ENCODE results near the gene GRAMD1A. TPM values are rescaled to one million over a fixed set of nuclear protein-coding genes. Genes with fewer than 3 reads are reported as not detected.

The GRAMD1A gene
- total RNA-seq, 1 experiment from 2014 or later, result 32.8 TPM

DNA sequence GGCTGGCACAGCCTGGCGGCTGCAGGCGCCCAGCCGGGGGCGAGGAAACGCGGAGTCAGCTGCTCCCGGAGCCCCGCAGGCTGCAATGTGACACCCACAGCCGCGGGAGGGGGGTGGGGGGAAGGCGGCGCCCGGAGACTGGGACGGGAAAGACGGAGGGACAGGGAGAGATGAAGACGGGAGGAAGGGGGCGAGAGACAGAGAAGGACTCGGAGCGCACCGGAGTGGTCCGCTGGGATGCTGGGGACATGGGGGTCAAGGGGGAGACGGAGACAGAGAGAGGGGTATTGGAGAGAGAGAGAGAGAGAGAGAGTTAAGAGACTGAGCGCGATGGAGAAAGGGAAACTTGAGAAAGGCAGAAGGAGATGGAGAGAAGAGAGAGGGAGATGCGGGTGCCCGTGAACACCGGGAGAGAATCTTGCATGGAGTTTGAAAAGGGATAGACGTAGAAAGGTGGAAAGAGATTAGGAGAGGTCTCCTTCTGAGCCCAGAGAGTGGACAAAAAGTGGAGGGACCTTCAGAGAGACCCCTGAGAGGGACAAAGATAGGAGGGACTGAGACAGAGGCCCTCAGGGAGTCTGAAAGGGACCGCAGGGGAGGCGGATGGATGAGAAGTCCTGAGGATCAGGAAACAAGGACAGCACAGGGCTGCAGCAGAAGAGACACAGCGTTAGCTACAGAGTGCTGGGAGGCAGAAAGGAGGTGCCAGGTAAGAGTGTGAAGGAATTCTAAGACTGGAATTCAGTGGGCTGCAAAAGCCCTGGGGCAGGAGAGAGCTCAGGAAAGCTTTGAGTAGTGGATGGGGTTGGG is 31.2 kb downstream of the GRAMD1A start:
- H3K4me1 ChIP-seq (ENCODE audit: insufficient read depth, low read length), result 0 out of 2 replicates have a peak, but pooled peaks cover 4% of the 10 kb centered on the region
- no peaks in the 10 kb centered on the region for H3K79me2 ChIP-seq (ENCODE audit: low read length)
- peaks cover 3% of the 10 kb centered on the region; the same call in 1 of the 2 replicates for H3K36me3 ChIP-seq (ENCODE audit: low read depth, low read length)
- H3K4me3 ChIP-seq (ENCODE audit: low read length), result peak overlapping the region; percentile 63
- no peak overlapping the region for H3K27ac ChIP-seq (ENCODE audit: low read length)
- peak; percentile 47 for ATAC-seq
- CTCF ChIA-PET, result no interaction called here
- no peak overlapping the region for H3K9ac ChIP-seq (ENCODE audit: low read length)
- peak; percentile 30 for DNase-seq
- H3F3A ChIP-seq (ENCODE audit: low read length, unreplicated experiment), result no peaks in the 10 kb centered on the region
- no peaks in the 10 kb centered on the region for H3K27me3 ChIP-seq (ENCODE audit: low read length)
- intact Hi-C loops (cut with micrococcal nuclease), result no loop called here
- peak overlapping the region; percentile 82 for H3K4me2 ChIP-seq (ENCODE audit: low read length)
- TF ChIP-seq, protein P1, sequence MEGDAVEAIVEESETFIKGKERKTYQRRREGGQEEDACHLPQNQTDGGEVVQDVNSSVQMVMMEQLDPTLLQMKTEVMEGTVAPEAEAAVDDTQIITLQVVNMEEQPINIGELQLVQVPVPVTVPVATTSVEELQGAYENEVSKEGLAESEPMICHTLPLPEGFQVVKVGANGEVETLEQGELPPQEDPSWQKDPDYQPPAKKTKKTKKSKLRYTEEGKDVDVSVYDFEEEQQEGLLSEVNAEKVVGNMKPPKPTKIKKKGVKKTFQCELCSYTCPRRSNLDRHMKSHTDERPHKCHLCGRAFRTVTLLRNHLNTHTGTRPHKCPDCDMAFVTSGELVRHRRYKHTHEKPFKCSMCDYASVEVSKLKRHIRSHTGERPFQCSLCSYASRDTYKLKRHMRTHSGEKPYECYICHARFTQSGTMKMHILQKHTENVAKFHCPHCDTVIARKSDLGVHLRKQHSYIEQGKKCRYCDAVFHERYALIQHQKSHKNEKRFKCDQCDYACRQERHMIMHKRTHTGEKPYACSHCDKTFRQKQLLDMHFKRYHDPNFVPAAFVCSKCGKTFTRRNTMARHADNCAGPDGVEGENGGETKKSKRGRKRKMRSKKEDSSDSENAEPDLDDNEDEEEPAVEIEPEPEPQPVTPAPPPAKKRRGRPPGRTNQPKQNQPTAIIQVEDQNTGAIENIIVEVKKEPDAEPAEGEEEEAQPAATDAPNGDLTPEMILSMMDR (conservative IDR thresholded peaks at IDR 0.05; ENCODE audit: low read depth, low read length), result no peak
- TF ChIP-seq EZH2 (IDR thresholded peaks at IDR 0.05; ENCODE audit: low read length, unreplicated experiment) (no peak), EZH2phosphoT487 (IDR thresholded peaks at IDR 0.05; ENCODE audit: borderline replicate concordance, low read length) (no peak)
- BruUV-seq (replicated peaks), result no TSS peak
- H2AFZ ChIP-seq (ENCODE audit: low read length), result peak overlapping the region; percentile 72
- H3K9me3 ChIP-seq (ENCODE audit: low read length), result no peaks in the 10 kb centered on the region
- H4K20me1 ChIP-seq (ENCODE audit: low read length), result no peaks in the 10 kb centered on the region
- POLR2A ChIA-PET (ENCODE audit: unreplicated experiment), result no interaction called here
- no peaks in the 10 kb centered on the region for H3K9me2 ChIP-seq (replicated peaks; ENCODE audit: low read length)

DNA sequence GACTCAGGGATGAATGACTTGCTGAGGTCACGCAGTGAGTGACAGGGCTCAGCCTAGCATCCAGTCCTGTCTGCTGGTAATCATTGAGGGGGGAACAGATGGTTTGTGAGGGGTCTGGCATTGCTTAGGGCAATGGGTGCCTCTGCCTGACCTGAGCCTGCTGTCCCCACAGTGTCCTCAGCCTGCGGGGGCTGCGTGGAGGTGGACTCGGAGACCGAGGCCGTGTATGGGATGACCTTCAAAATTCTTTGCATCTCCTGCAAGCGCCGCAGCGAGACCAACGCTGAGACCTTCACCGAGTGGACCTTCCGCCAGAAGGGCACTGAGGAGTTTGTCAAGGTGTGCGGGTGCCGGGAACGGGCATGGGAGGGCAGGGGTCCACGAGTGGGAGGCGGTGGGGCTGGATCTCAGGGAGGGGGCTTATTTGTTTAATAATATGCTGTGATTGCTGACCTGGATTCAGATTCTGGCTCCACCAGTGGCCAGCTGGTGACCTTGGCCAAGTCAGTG is 32.3 kb downstream of the GRAMD1A start:
- Histone ChIP-seq H3K9me3 (ENCODE audit: low read length) (no peaks in the 10 kb centered on the region), H3K4me1 (ENCODE audit: insufficient read depth, low read length) (0 out of 2 replicates have a peak, but pooled peaks cover 4% of the 10 kb centered on the region), H3F3A (ENCODE audit: low read length, unreplicated experiment) (no peaks in the 10 kb centered on the region), H3K4me3 (ENCODE audit: low read length) (no peak overlapping the region), H3K27ac (ENCODE audit: low read length) (no peak overlapping the region), H3K9ac (ENCODE audit: low read length) (no peak overlapping the region), H2AFZ (ENCODE audit: low read length) (no peak overlapping the region), H3K79me2 (ENCODE audit: low read length) (no peaks in the 10 kb centered on the region), H3K27me3 (ENCODE audit: low read length) (no peaks in the 10 kb centered on the region), H3K9me2 (replicated peaks; ENCODE audit: low read length) (no peaks in the 10 kb centered on the region), H3K4me2 (ENCODE audit: low read length) (no peak overlapping the region), H3K36me3 (ENCODE audit: low read depth, low read length) (peaks cover 3% of the 10 kb centered on the region; the same call in 1 of the 2 replicates), H4K20me1 (ENCODE audit: low read length) (no peaks in the 10 kb centered on the region)
- intact Hi-C loops (cut with micrococcal nuclease), result no loop called here
- ATAC-seq (no peak), DNase-seq (no peak)
- POLR2A ChIA-PET (ENCODE audit: unreplicated experiment), result no interaction called here
- CTCF ChIA-PET, result no interaction called here
- BruUV-seq (replicated peaks), result no TSS peak
- TF ChIP-seq EZH2phosphoT487 (IDR thresholded peaks at IDR 0.05; ENCODE audit: borderline replicate concordance, low read length) (no peak), EZH2 (IDR thresholded peaks at IDR 0.05; ENCODE audit: low read length, unreplicated experiment) (no peak)
- TF ChIP-seq, protein P1 (conservative IDR thresholded peaks at IDR 0.05; ENCODE audit: low read depth, low read length), result no peak
